T-helper 2 cell (primary cell): ENCODE data around the gene BRPF1.

Experiments
- DNase-seq, 5 experiments: peaks; one replicate each; pipeline versions ENCODE4 v3.0.0 to v3.0.0-alpha.2; 2012 to 2022

BRPF1 gene

DNA sequence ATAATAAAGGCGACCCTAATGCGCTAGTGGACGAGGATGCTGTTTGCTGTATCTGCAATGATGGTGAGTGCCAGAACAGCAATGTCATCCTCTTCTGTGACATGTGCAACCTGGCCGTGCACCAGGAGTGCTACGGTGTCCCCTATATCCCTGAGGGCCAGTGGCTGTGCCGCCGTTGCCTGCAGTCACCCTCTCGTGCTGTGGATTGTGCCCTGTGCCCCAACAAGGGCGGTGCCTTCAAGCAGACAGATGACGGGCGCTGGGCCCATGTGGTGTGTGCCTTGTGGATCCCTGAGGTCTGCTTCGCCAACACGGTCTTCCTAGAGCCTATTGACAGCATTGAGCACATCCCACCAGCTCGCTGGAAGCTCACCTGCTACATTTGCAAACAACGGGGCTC lies 7.6 kb downstream of the BRPF1 start:
- no peak for DNase-seq

- no peak for DNase-seq
These were observed 11.0 kb downstream of the BRPF1 start for GRCh38 chr3:9742560-9742959.

- DNase-seq = no peak
These were observed 12.0 kb downstream of the BRPF1 start for GRCh38 chr3:9743548-9743947.

DNA sequence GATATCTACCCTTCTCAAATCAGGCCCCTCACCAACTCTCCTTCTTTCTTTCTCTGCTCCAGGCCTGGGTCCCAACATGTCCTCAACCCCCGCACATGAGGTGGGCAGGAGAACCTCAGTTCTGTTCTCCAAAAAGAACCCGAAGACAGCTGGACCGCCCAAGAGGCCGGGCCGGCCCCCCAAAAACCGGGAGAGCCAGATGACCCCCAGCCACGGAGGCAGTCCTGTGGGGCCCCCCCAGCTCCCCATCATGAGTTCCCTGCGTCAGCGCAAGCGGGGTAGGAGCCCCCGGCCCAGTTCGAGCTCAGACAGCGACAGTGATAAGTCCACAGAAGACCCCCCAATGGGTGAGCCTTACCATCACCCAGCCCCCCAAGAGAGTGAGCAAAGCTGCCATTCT lies 12.6 kb downstream of the BRPF1 start:
- no peak for DNase-seq

DNA sequence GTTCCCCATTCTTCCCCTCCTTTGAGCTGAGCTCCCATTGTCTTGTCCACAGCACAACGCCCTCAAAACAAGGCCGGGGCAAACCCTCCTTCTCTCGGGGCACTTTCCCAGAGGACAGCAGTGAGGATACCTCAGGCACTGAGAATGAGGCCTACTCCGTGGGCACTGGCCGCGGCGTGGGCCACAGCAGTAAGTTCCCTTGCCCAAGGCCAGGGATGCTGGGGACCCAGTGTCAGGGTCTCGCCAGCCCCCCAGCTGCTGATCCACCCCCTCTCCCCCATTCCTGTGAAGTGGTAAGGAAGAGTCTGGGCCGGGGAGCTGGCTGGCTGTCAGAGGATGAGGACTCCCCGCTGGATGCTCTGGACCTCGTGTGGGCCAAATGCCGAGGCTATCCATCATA lies 14.0 kb downstream of the BRPF1 start:
- DNase-seq = no peak

- DNase-seq = no peak
These were observed 14.8 kb downstream of the BRPF1 start for GRCh38 chr3:9746330-9746729.

GRCh38 chr3:9747267-9747666 lies 15.7 kb downstream of the BRPF1 start:
- DNase-seq = no peak

- no peak for DNase-seq
These were observed 16.5 kb downstream of the BRPF1 start for GRCh38 chr3:9748031-9748430.

DNA sequence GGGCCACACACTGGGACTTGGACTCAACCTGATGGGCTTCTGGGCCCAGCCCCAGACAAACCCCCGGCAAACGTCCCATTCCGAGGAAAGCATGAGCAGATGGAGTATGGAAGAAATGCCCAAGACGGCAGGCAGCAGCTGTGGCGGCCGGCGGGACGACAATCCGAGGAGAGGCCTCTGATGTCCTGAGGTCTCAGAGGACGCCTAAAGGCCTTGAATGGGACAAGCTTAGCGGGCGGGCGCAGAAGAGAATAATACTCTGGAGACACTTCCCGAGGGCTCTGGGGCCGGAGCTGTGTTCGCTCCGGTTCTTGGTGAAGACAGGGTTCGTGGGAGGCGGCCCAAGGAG lies 17.7 kb downstream of the BRPF1 start:
- DNase-seq = no peak

- DNase-seq = peak; percentile 84 to 99 (median 94)
These were observed 18.4 kb downstream of the BRPF1 start, which contains the start of gene OGG1 for GRCh38 chr3:9749645-9750555. OGG1 (plus strand) TSS chr3:9749952; CDS start chr3:9750287, 335 bp downstream.

DNA sequence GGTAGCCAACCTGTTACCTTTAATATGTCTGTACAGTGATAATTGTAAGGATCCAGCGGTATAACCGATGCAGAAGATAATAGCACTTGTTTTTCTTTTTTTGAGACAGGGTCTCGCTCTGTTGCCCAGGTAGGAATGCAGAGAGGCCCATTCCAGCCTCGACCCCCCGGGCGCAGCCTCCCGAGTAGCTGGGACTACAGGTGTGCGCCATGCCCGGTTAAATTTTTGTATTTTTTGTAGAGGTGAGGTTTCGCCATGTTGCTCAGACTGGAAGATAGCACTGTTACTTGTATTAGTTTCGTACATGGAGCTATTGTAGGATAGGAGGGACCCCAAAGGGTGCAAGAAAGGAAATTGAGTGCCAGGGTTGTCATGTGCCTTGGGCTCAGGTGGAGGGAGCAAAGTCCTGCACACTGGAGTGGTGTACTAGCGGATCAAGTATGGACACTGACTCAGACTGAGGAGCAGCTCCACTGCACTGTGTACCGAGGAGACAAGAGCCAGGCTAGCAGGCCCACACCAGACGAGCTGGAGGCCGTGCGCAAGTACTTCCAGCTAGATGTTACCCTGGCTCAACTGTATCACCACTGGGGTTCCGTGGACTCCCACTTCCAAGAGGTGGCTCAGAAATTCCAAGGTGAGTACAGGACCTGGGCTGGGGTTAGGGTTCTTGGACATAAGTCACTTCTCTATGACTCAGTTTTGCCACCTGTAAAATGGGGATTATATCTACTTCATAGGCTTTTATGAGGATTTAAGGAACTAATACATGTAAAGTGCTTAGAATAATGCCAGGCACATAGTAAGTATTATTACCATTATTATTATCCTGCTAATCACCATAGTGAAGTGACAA lies 19.2 kb downstream of the BRPF1 start:
- DNase-seq = peak in 1 of 5 experiments; percentile 40

DNA sequence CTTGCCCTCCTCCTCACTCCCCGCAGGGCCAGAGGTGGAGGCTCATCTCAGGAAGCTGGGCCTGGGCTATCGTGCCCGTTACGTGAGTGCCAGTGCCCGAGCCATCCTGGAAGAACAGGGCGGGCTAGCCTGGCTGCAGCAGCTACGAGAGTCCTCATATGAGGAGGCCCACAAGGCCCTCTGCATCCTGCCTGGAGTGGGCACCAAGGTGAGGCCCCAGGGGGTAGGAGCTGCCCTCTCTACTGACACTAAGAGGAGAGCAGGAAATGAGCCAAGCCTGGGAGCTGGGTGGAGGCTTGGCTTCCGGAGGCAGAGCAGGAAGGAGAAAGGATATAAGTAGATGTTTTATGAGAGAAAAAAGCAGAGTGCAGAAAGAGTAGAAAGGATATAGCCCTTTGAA lies 23.1 kb downstream of the BRPF1 start:
- no peak for DNase-seq

- DNase-seq = no peak
These were observed 25.9 kb downstream of the BRPF1 start for GRCh38 chr3:9757427-9757826.

DNA sequence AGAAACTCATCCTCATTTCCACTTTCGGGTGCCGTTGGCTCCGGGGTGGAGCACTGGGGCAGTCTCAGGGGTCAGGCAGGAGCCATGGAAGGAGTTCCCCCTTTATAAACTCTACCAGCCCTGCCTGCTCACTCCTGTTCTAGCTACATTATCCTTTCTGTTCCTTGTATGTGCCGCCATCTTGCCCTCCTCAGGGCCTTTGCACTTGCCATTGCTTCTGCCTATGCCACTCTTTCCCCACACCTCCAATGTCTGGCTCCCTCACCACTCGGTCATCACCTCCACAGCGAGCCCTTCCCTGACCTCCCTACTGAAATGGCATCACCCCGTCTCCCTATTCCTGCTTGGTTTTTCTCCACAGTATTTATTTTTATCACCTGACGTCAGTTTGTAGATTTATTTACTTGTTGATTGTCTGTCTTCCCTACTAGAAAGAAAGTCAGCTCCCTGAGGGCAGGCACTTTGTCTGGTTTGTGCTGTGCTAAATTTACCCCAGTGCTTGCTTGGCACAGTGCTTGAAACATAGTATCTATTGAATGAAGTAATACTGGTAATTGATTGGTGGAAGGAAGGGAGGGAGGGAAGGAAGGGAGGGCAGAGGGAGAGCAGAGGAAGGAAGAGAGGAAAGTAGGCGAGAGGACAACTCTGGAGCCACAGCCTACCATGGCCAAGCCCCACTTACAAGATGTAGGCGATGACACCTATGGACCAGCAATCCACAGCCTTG lies 29.4 kb downstream of the BRPF1 start:
- DNase-seq = no peak

DNA sequence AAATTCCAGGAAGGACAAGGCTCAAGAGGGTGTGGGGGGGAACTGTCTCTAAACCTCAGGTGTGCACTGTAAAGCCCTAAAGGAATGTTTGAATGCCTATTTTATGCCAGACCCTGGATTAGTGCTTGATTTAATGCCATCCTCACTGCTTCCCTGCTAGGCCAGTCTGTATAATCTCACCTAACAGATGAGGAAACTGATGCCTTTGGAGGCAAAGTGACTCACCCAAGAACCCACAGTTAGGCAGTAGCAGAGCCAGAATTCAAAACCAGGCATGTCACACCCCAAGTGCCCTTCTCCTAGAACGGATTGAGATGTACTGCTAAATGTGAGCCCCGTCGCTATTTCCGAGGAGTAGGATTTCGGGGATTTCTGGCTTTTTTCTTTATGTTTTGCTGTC lies 30.4 kb downstream of the BRPF1 start:
- no peak for DNase-seq

DNA sequence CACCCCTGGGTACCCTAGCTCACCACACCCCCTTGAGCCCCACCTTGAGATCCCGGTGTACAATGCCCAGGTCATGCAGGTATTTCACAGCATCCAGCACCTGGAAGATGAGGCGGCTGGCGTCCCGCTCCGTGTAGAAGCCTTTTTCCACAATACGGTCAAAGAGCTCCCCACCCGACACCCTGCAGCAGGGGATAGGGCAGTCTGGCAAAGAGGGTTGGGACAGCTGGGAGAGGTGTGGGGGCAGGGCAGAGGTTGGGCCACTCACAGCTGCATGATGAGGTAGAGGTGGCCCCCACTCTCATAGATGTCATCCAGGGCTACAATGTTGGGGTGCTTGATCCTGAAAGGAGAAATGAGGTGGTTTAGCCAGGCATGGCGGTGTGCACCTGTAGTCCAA lies 31.3 kb downstream of the BRPF1 start:
- no peak for DNase-seq

DNA sequence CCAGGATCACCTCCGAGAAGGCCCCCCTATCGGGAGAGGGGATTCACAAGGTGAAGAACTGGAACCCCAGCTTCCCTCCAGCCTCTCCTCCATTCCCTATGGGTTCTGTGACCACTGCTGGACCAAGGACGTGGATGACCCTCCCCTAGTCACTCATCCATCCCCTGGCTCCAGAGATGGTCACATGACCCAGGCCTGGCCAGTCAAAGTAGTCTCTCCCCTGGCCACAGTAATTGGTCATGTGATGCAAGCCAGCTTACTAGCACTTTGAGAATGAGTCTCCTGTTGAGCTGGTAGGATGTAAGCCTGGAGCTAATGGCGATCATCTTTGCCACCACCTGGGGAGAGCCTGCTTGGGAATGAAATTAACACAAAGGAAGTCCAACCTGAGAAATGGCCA lies 34.3 kb downstream of the BRPF1 start:
- no peak for DNase-seq

- no peak for DNase-seq
These were observed 35.9 kb downstream of the BRPF1 start for GRCh38 chr3:9767418-9767817.

- DNase-seq = no peak
These were observed 36.7 kb downstream of the BRPF1 start for GRCh38 chr3:9768141-9768775.

DNA sequence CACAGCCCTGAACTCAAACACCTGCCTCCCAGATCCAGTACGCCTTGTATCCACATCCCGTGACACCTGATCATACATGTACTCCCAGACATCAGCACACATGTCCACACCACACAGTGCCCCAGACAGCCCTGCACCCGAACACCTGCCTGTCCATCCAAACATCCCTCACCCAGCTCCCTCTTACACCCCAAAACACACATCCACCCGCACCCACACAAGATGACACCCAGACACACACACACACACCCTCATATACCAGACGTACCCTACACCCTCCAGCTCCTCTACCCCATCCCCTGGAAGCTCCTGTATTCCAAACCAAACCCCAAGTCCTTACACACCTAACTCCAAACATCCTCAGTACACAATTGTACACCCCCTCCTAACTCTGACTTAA lies 37.5 kb downstream of the BRPF1 start:
- no peak for DNase-seq

DNA sequence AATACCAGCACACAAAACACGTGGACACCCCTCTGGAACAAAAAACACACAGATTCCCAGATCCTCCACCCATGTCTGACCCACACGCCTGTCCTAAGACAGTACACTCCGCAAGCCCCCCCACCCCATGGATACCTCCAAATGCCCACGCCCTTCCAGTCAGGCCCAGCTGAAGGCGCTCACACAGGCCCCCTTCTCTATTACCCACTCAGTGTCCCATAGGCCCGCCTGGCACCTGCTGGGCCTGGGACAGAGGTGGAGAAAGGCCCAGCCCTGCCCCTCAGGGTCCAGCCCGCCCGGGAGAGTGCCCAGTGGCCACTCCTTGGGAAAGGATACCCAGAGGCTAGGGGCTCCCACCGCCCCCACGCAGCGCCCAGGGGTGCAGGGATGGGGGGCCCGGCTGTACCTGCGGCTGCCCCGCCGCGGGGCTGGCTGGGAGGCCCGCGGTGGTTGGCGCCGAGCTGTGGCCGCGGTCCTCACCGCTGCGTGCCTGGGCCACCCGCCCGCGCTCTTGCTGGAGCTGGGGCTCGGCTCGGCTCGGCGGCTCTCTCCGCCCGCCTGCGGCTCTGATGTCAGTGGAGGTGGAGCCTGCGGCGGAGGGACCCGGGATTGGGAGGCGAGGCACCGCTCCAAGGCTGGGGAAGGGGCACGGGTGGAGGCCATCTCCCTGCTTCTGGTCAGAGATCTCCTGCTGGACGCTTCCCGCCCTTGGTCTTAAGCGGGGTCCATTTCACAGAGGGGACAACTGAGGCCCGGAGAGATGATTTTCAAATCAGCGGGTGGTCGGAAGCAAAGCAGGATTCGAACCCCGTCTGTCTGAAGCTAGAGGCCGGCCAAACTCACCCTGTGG lies 38.1 kb downstream of the BRPF1 start, which contains the start of gene CAMK1:
CAMK1 (minus strand) TSS at position 522 of the 850 bp plus-strand sequence. CDS start 2,198 bp downstream, outside the sequence.
- DNase-seq = peak; percentile 16 to 80 (median 38)
